H9 (cell line): ENCODE data around the gene CISD1. TPM values are rescaled to one million over a fixed set of nuclear protein-coding genes. Genes with fewer than 3 reads are reported as not detected.

Experiments
- DNase-seq: peaks from one replicate; pipeline ENCODE4 v3.0.0-alpha.2; 2017
- H2AFZ ChIP-seq: one replicate; pipeline ENCODE4 v1.6.1; 2013; ENCODE audit warnings: mild to moderate bottlenecking, low read length, control low read depth, moderate library complexity
- H2AK5ac ChIP-seq: 2 replicates; pipeline ENCODE4 v1.6.1; 2013; ENCODE audit warnings: low read length, control low read depth, mixed read lengths; ENCODE audit not compliant: insufficient read length
- H2BK120ac ChIP-seq: one replicate; pipeline ENCODE4 v1.6.1; 2013; ENCODE audit warnings: low read depth, mild to moderate bottlenecking, low read length, control low read depth, inconsistent platforms; ENCODE audit not compliant: poor library complexity, severe bottlenecking
- H2BK12ac ChIP-seq: 2 replicates; pipeline ENCODE4 v1.6.1; 2013; ENCODE audit warnings: low read length, control low read depth, mixed read lengths, low read depth; ENCODE audit not compliant: insufficient read length
- H2BK15ac ChIP-seq: 2 replicates; pipeline ENCODE4 v1.6.1; 2013; ENCODE audit warnings: low read depth, low read length, control low read depth
- H2BK20ac ChIP-seq: one replicate; pipeline ENCODE4 v1.6.1; 2013; ENCODE audit warnings: low read depth, mild to moderate bottlenecking, low read length, control low read depth, inconsistent platforms; ENCODE audit not compliant: poor library complexity, severe bottlenecking
- H2BK5ac ChIP-seq: 2 replicates; pipeline ENCODE4 v1.6.1; 2013; ENCODE audit warnings: low read length, control low read depth, mixed read lengths; ENCODE audit not compliant: insufficient read length
- H3K14ac ChIP-seq: 2 replicates; pipeline ENCODE4 v1.6.1; 2013; ENCODE audit warnings: low read length, control low read depth; ENCODE audit not compliant: insufficient read depth
- H3K18ac ChIP-seq: 2 replicates; pipeline ENCODE4 v1.6.1; 2013; ENCODE audit warnings: low read depth, mild to moderate bottlenecking, mixed read lengths, low read length, control low read depth; ENCODE audit not compliant: insufficient read length
- H3K23ac ChIP-seq: 2 replicates; pipeline ENCODE4 v1.6.1; 2013; ENCODE audit warnings: low read length, control low read depth, mixed read lengths, low read depth; ENCODE audit not compliant: insufficient read length
- H3K23me2 ChIP-seq: 2 replicates; pipeline ENCODE4 v1.6.1; 2013; ENCODE audit warnings: low read depth, mild to moderate bottlenecking, mixed read lengths, low read length, control low read depth; ENCODE audit not compliant: insufficient read length, poor library complexity, severe bottlenecking
- H3K27ac ChIP-seq: 2 replicates; pipeline ENCODE4 v1.5.1; 2013; ENCODE audit warnings: low read length, control low read depth, mixed read lengths, low read depth; ENCODE audit not compliant: insufficient read length
- H3K27me3 ChIP-seq: 2 replicates; pipeline ENCODE4 v1.6.1; 2013; ENCODE audit warnings: low read length, control low read depth, inconsistent platforms; ENCODE audit not compliant: insufficient read depth
- H3K4ac ChIP-seq: 2 replicates; pipeline ENCODE4 v1.6.1; 2013; ENCODE audit warnings: low read depth, mild to moderate bottlenecking, control low read depth, inconsistent platforms, low read length, moderate library complexity
- H3K4me1 ChIP-seq: 2 replicates; pipeline ENCODE4 v1.6.1; 2013; ENCODE audit warnings: low read length, control low read depth, inconsistent platforms; ENCODE audit not compliant: insufficient read depth
- H3K4me2 ChIP-seq: 2 replicates; pipeline ENCODE4 v1.6.1; 2013; ENCODE audit warnings: low read length, control low read depth, mixed read lengths; ENCODE audit not compliant: insufficient read length, insufficient read depth
- H3K56ac ChIP-seq: 2 replicates; pipeline ENCODE4 v1.6.1; 2013; ENCODE audit warnings: low read depth, mild to moderate bottlenecking, mixed read lengths, low read length, control low read depth; ENCODE audit not compliant: insufficient read length
- H3K79me1 ChIP-seq: 2 replicates; pipeline ENCODE4 v1.6.1; 2013; ENCODE audit warnings: low read depth, mild to moderate bottlenecking, moderate library complexity, low read length, control low read depth, inconsistent platforms; ENCODE audit not compliant: insufficient read depth, poor library complexity, severe bottlenecking
- H3K79me2 ChIP-seq: 2 replicates; pipeline ENCODE4 v1.6.1; 2013; ENCODE audit warnings: low read length, control low read depth, inconsistent platforms; ENCODE audit not compliant: insufficient read depth
- H3K9ac ChIP-seq: 2 replicates; pipeline ENCODE4 v1.6.1; 2013; ENCODE audit warnings: low read length, control low read depth, mixed read lengths; ENCODE audit not compliant: insufficient read length; ENCODE audit errors: extremely low read depth
- H3K9me3 ChIP-seq: one replicate; pipeline ENCODE4 v1.6.1; 2013; ENCODE audit warnings: low read depth, low read length, inconsistent platforms; ENCODE audit not compliant: control insufficient read depth
- H3T11ph ChIP-seq: one replicate; pipeline ENCODE4 v1.6.1; 2013; ENCODE audit warnings: mild to moderate bottlenecking, low read length, control low read depth, inconsistent platforms
- H4K20me1 ChIP-seq: one replicate; pipeline ENCODE4 v1.6.1; 2013; ENCODE audit not compliant: control insufficient read depth, insufficient read length, insufficient read depth
- H4K5ac ChIP-seq: 2 replicates; pipeline ENCODE4 v1.6.1; 2013; ENCODE audit warnings: low read depth, mild to moderate bottlenecking, mixed read lengths, low read length, control low read depth; ENCODE audit not compliant: insufficient read length
- H4K8ac ChIP-seq: replicated peaks from 2 replicates; pipeline ENCODE4 v1.6.1; 2013; ENCODE audit warnings: low read length, control low read depth, mixed read lengths, low read depth; ENCODE audit not compliant: insufficient read length
- H4K91ac ChIP-seq: 2 replicates; pipeline ENCODE4 v1.6.1; 2013; ENCODE audit warnings: low read depth, mild to moderate bottlenecking, moderate library complexity, mixed read lengths, low read length, control low read depth; ENCODE audit not compliant: insufficient read length
- H3K27ac Mint-ChIP-seq, 3 experiments: 2 replicates in 2 of 3; 3 replicates in 1 of 3; pipeline ENCODE4 v1.8.0; 2020 to 2021; ENCODE audit warnings: mixed read lengths in 3 of 3, mild to moderate bottlenecking in 1 of 3, moderate library complexity in 1 of 3
- H3K27me3 Mint-ChIP-seq: 2 replicates; pipeline ENCODE4 v1.8.0; 2021; ENCODE audit warnings: low read depth, mild to moderate bottlenecking, moderate library complexity, mixed read lengths
- H3K36me3 Mint-ChIP-seq, 3 experiments: 2 replicates in 2 of 3; 3 replicates in 1 of 3; pipeline ENCODE4 v1.8.0; 2020 to 2021; ENCODE audit warnings: low read depth in 3 of 3, mixed read lengths in 3 of 3; ENCODE audit not compliant: insufficient read depth in 1 of 3
- H3K4me1 Mint-ChIP-seq, 2 experiments: 2 replicates each; pipeline ENCODE4 v1.8.0; 2020; ENCODE audit warnings: mixed read lengths in 2 of 2
- H3K4me3 Mint-ChIP-seq, 2 experiments: 2 replicates in 1 of 2; 3 replicates in 1 of 2; pipeline ENCODE4 v1.8.0; 2020 to 2021; ENCODE audit warnings: mild to moderate bottlenecking in 2 of 2, mixed read lengths in 2 of 2, moderate library complexity in 1 of 2
- H3K9me3 Mint-ChIP-seq, 2 experiments: 2 replicates in 1 of 2; 3 replicates in 1 of 2; pipeline ENCODE4 v1.8.0; 2020; ENCODE audit warnings: mild to moderate bottlenecking in 2 of 2, mixed read lengths in 2 of 2, moderate library complexity in 1 of 2
- CTCF ChIP-seq: fragments of 200-600 bp; sonication (generic); conservative IDR thresholded peaks from 3 replicates; pipeline ENCODE4 v1.8.0; 2021; ENCODE audit warnings: antibody characterized with exemption, mild to moderate bottlenecking
- WGBS: extraction: QIAGEN DNeasy Blood & Tissue Kit; methylation state at CpG from one replicate; pipeline ENCODE4 v1.1.7; 2013; ENCODE audit warnings: missing lambda C conversion rate, low lambda C conversion rate, mixed read lengths; ENCODE audit not compliant: insufficient read length; ENCODE audit errors: extremely low coverage; 5-methylcytosine and 5-hydroxymethylcytosine counted together
- total RNA-seq: library from RNA; stranded (reverse); gene quantifications from 2 replicates; pipeline ENCODE4 v1.2.1, GENCODE V29; 2021

Gene CISD1
- total RNA-seq, 1 experiment from 2014 or later: 42.0 TPM

DNA sequence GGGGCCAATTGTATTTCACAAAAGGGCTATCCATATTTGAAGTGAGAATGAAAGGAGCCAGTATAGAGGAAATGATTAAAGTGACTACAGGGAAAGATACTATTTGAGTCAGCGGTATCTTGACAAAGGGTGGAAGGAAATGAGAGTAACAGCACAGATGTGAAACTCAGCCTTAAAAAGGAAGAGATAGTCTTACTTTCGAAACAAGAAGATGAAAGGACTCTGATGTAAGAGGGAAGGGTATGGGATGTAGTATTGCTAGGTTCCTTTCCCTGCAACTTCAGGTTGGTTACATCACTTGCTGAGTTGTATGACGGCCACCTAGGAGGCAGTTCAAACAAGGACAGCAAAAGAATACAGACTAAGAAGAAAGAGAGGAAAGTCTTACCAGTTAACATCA lies 13.7 kb downstream of the CISD1 start:
- no peaks in the 10 kb centered on the region for H3K23me2 ChIP-seq
- H2AFZ ChIP-seq: no peak overlapping the region
- H3K9me3 Mint-ChIP-seq: no peaks in the 10 kb centered on the region
- no peak overlapping the region for H4K8ac ChIP-seq
- H3K4me2 ChIP-seq: no peak overlapping the region
- H2BK120ac ChIP-seq: no peak overlapping the region
- no peaks in the 10 kb centered on the region for H3K79me2 ChIP-seq
- no peak for DNase-seq
- H3K36me3 Mint-ChIP-seq: peaks cover 2 to 14% (median 8%) of the 10 kb centered on the region in 3 experiments; a peak in 5 of 7 replicates
- TF ChIP-seq CTCF: no peak
- H3K4me1 ChIP-seq: no peaks in the 10 kb centered on the region
- H2BK5ac ChIP-seq: no peak overlapping the region
- H3K27ac ChIP-seq: peak overlapping the region; percentile 61
- no peak overlapping the region for H2AK5ac ChIP-seq
- no peaks in the 10 kb centered on the region for H4K20me1 ChIP-seq
- no peak overlapping the region for H3K4me3 Mint-ChIP-seq
- no peak overlapping the region for H3K4ac ChIP-seq
- H4K5ac ChIP-seq: no peak overlapping the region
- H3K27me3 ChIP-seq: no peaks in the 10 kb centered on the region
- H3K79me1 ChIP-seq: peaks cover 2% of the 10 kb centered on the region
- H3K14ac ChIP-seq: no peak overlapping the region
- no peak overlapping the region for H4K91ac ChIP-seq
- H2BK20ac ChIP-seq: no peak overlapping the region
- H3K18ac ChIP-seq: no peak overlapping the region
- H3K4me1 Mint-ChIP-seq: peaks cover 0 to 5% of the 10 kb centered on the region in 2 experiments; a peak in 1 of 4 replicates
- H2BK15ac ChIP-seq: no peak overlapping the region
- no CpG with 5 or more reads among the region's 3 CpGs for WGBS
- H3K9me3 ChIP-seq: no peaks in the 10 kb centered on the region
- peak overlapping the region in 1 of 3 experiments; percentile 30; a peak in 1 of 7 replicates for H3K27ac Mint-ChIP-seq
- H3T11ph ChIP-seq: no peak overlapping the region
- H2BK12ac ChIP-seq: no peak overlapping the region
- H3K27me3 Mint-ChIP-seq: no peaks in the 10 kb centered on the region
- H3K9ac ChIP-seq: no peak overlapping the region
- no peak overlapping the region for H3K23ac ChIP-seq
- no peak overlapping the region for H3K56ac ChIP-seq
